DND-41 (cell line): Measurements from ENCODE around the gene COL4A5.

Source experiments
- EZH2 ChIP-seq: IDR thresholded peaks from 3 replicates; pipeline ENCODE4 v1.6.1; 2012; ENCODE audit warnings: borderline replicate concordance, low read depth, mild to moderate bottlenecking, moderate library complexity, low read length, inconsistent platforms; ENCODE audit not compliant: severe bottlenecking
- TF ChIP-seq, protein P1 (sequence below): IDR thresholded peaks from 2 replicates; pipeline ENCODE4 v1.5.1; 2012; ENCODE audit warnings: borderline replicate concordance, low read length, moderate library complexity, mild to moderate bottlenecking; ENCODE audit not compliant: poor library complexity, severe bottlenecking; ENCODE audit errors: extremely low read depth

DNA sequence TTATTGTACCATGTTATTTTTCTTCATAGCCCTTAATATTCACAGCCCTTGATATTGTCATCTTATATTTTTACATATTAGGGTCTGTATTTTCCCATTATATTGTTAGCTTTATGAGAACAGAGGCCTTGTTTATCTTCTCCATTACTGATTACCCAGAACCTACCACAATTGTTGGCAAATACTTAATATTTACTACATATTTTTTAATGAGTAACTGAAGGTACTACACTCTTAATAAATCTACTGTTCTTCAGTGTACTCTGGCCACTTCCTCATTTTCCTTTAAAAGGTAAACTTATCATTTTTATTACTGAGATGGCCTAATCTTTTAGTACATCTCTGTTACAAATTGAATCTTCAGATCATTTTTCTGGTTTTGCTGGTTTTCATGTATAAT, 133.5 kb downstream of the COL4A5 start:
- no peak for TF ChIP-seq EZH2
- TF ChIP-seq, protein P1, sequence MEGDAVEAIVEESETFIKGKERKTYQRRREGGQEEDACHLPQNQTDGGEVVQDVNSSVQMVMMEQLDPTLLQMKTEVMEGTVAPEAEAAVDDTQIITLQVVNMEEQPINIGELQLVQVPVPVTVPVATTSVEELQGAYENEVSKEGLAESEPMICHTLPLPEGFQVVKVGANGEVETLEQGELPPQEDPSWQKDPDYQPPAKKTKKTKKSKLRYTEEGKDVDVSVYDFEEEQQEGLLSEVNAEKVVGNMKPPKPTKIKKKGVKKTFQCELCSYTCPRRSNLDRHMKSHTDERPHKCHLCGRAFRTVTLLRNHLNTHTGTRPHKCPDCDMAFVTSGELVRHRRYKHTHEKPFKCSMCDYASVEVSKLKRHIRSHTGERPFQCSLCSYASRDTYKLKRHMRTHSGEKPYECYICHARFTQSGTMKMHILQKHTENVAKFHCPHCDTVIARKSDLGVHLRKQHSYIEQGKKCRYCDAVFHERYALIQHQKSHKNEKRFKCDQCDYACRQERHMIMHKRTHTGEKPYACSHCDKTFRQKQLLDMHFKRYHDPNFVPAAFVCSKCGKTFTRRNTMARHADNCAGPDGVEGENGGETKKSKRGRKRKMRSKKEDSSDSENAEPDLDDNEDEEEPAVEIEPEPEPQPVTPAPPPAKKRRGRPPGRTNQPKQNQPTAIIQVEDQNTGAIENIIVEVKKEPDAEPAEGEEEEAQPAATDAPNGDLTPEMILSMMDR, result no peak
